NCI-H1417 treated with DMSO at 0.1 percent for 48 hours (cell line): ENCODE results near the gene MUSK.
"Not testable (repeated sequence)": the region's sequence is repeated elsewhere in the genome, so short reads cannot be mapped to it uniquely, and the experiment has no call there.

ENCODE experiments used
- DNase-seq: peaks from one replicate; lab custom pipeline; 2025; lab: John Stamatoyannopoulos, UW

MUSK gene

DNA sequence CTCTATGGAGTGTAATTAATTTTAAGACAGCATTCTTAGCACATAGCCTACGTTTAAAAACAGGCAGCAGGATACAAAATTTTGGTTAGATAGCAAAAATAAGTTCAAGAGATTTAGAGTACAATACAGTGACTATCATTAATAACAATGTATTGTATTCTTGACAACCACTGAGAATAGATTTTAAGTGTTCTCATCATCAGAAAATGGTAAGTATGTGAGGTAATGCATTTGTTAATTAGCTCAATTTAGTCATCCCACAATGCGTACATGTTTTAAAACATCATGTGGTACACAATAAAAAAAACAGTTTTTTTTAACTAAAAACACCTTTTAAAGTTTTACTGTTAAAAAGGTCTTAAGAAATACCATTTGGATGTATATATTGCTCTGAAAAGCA lies 94.2 kb downstream of the MUSK start:
- no peak for DNase-seq

GRCh38 chr9:110763568-110763967 lies 95.0 kb downstream of the MUSK start:
- no peak for DNase-seq

DNA sequence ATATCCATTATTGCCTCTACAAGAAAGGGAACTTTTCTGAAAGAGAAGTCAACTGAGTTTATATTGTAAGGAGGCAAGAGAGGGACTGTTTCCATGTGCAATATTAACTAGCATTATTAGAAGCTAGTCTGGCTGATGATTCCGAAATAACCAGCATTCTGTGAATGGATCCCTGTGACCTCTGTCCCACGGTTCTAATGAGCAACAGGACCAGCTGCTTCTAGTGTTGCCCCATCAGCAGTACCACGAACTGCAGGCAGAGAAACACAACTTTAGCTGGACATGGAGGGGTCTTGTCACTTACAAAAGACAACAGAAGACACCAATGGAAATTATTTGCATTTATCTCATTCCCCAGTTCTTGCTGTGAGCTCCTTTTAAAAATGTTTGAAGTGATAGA lies 95.4 kb downstream of the MUSK start:
- no peak for DNase-seq

DNA sequence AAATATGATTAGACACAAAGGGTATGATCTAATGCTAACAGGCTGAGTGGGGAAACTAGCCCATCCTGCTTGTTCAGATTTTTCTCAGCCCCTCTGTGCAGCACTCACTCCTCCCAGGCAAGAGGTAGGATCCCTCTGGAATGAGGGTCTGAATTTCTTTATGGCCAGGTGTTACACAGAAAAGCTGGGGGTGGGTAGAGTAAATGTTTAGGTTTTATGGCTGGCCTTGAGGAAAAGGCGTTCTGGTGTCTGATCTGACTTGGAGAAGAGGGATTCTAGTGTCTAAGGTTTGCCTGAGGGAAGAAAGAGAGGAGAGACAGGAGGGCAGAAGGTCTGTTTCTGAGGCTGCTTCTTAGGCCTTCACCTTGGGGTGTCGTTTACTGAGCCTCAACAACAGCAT lies 97.3 kb downstream of the MUSK start:
- DNase-seq: no peak

DNA sequence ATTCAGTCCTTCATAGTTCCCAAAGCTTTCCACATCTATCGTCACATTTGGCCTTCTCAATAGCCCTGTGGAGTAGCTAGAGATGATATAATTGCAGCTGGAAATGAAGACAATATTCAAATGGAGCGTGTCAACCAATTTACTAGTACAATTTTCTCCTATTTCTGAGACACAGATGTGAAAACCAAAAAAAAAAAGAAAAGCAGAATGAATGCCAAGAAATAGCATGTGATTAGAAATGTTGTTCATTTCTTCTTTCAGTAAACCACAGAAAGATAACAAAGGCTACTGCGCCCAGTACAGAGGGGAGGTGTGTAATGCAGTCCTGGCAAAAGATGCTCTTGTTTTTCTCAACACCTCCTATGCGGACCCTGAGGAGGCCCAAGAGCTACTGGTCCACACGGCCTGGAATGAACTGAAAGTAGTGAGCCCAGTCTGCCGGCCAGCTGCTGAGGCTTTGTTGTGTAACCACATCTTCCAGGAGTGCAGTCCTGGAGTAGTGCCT lies 99.0 kb downstream of the MUSK start:
- no peak for DNase-seq

DNA sequence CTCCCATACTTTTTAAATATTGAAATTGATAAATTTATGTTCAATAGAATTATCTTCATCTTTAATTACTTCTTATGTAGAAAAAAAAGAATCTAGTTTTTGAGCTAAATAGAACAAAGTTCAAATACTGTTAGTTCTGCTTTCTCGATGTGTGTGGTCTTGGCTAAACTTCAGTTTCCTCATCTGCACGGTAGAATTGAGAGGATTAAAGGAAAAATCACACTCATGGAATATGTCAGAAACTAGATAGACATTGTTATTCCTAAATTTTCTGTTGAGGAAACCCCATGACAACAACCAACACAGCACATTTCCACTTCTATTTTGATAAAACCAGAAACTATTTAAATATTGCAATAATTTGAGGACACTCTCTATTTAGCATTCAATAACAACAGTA lies 100.3 kb downstream of the MUSK start:
- no peak for DNase-seq

DNA sequence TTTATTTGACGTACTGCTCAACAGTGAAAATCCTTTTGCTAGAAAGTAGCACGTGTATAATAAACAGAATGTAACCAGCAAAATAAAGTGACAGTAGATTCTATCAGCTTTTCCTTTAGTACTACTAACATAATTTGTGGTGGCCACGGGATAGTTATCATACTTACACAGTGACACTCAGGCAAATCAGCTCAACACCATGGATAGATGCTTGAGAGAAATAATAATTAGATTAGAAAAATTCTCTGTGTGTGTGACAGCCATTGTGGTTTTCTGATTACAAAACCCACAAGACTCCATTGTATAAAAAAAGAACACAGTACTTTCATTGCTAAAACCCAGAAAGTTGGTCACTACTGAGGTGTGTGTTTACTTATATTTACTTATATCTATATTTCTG lies 101.1 kb downstream of the MUSK start:
- no peak for DNase-seq

DNA sequence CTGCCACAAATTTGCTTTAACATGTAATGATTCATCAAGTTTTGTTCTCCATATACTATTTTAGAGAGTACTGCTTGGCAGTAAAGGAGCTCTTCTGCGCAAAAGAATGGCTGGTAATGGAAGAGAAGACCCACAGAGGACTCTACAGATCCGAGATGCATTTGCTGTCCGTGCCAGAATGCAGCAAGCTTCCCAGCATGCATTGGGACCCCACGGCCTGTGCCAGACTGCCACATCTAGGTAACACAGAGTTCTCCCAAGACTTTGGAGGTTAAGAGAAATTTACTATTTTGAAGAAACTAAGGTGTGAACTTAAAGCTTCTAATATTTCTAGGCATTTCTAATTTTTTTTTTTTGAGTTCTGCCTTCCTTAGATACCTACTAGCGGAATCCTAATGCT lies 107.1 kb downstream of the MUSK start:
- no peak for DNase-seq

- DNase-seq: no peak
Observed at GRCh38 chr9:110776221-110776620, 107.6 kb downstream of the MUSK start.

- DNase-seq: no peak
Observed at GRCh38 chr9:110777196-110777875, 108.7 kb downstream of the MUSK start.

GRCh38 chr9:110777876-110778215 lies 109.3 kb downstream of the MUSK start:
- DNase-seq: no peak

DNA sequence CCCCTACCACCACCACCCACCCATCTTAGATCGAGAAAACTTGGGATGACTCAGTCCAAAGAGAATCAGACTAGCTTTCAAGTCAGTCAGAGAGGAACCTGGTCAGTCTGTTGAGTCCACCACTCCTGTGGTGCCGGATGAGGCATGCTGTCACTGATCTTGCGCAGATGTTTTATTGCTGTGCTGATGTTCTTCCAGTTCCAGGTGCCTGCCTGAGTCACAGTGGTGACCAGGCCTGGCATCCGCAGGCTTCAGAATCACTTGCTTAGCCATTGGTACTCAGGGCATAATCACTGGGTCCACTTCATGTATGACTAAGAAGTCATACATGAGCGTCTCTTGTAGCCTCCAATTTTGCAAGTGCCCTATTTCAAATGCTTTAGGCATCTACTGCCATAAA lies 114.1 kb downstream of the MUSK start:
- no peak for DNase-seq

DNA sequence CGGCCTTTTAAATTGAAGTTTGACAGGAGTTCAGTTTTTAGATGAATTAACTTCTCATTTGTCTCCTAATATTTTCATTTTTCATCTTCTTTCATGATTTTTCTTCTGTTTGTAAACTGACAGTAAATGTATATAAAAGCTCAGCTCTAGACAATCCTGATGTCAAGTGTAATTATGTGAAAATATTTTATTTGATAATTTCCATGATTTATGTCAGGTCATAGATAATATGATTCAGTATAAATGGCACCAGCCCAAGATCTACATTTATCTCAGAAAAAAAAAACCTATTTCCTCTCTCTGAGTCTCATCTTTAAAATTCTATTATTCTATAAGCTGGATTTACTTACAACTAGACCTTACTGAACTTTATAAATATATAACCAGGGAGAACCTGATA lies 115.7 kb downstream of the MUSK start:
- no peak for DNase-seq

GRCh38 chr9:110785166-110785565 lies 116.6 kb downstream of the MUSK start:
- DNase-seq: no peak

GRCh38 chr9:110788396-110788795 lies 119.8 kb downstream of the MUSK start:
- DNase-seq: not testable (repeated sequence)

DNA sequence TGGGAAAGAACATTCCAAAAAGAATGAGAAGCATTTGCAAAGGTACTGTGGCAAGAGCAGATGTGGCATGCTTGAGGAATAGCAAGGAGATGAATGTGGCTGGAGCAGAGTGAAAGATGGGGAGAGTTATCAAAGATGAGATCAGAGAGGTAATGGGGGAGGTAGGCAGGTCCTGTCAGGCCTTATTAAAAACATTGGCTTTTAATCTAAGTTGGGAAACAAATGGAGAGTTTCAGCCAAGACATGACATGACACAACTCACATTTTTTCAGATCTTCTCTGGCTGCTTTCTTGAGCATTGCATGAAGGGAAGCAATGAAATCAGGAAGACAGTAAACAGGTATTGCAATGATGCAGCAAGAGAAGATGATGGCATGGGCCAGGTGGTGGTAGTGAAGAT lies 120.3 kb downstream of the MUSK start:
- DNase-seq: no peak

GRCh38 chr9:110797611-110798010 lies 129.0 kb downstream of the MUSK start:
- DNase-seq: no peak

DNA sequence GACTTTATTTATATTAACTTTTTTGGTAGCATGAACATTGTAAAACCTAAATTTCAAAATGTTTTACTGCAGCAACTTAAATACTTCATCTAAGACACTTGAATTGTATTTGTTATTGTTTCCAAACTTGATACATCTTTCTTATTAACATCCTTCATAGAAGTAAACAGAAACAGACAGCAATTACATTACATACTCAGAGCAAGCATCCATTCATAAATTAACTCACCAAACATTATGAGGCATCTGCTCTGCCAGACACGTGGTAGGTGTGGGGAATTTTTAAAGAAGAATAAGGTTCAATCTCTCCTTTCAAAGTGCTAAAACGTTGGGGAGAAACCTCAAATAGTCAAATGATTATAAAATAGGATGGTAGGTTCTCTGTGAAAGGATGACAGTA lies 130.8 kb downstream of the MUSK start:
- no peak for DNase-seq

GRCh38 chr9:110801426-110801825 lies 132.8 kb downstream of the MUSK start:
- no peak for DNase-seq

- DNase-seq: no peak
Observed at GRCh38 chr9:110802416-110803035, 133.9 kb downstream of the MUSK start.

DNA sequence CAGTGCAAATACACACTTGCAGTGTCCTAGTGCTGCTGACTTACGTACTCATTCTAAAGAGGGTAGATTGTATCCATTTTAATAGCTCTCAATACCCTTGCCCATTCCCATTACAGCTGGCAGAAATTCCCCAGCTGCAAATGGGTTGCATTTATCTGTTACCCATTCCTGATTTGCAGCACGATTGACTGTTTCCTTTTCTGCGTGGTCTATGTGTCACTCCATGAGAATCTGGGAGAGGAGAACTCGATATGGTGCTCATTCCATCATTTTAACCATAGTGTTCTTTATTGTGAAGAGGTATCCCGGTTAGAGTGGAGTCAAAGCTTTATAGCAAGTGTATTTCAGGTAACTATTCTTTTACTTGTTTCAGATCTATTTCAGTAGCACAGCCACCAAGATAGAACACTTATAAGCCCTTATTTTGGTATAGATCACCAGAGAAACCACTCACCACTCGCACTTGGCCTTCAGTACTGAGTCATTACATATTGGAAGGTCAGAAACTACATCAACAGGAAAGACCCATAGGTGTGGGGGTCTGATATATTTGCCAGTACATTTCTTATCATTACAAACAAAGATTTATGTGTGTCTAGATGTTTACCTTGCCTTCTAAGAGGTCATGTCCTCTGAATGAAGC lies 139.5 kb downstream of the MUSK start:
- no peak for DNase-seq

DNA sequence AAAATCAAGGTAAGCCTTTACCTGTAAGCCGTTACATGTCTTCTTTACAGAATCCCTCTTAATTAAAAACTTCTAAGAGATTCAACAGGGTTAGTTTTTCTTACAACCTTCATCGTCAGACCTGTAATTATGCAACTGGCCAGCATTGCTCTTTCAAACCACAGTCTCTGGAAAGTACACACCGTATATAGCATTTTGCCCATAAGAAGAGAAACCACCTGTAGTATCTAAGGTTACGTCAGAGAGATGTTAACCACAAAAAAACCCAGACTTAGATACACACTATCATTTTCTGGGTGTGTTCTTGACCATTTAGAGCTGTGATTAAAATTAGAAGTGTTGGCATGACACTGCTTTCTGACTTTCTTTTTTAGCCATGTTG lies 140.0 kb downstream of the MUSK start:
- no peak for DNase-seq

DNA sequence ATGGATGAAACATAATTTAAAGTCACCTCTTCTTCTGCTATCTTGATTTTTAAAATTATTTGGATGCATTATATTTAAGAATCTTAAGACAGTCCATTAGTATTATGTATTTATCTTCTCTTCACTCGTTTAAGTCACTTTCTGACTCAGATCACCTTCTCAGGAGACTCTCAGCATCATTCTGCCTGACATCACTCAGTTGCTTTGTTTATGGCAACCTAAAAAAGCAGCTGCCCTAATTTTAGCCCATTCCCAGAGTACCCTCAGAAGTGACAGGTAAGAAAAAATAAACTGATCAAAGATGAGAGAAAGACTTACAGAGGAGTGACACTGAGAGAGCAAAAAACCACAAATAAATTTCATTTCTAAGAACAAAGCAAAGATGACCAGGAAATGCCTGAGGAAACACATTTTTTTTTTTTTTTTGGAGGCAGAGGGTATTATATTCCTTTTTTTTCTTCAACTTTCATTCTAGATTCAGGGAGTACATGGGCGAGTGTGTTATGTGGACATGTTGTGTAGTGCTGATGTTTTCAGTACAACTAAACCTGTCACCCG lies 140.5 kb downstream of the MUSK start:
- no peak for DNase-seq
